SJSA1 (cell line): ENCODE measurements around the gene ITGB5. TPM values are rescaled to one million over a fixed set of nuclear protein-coding genes. Genes with fewer than 3 reads are reported as not detected.
A peak's percentile ranks its signal among the peaks of the same experiment; 100 is the strongest.

Experiments used
- DNase-seq, 2 experiments: peaks; one replicate each; pipeline ENCODE4 v3.0.0-alpha.2; 2015 to 2020; ENCODE audit warnings: low spot score in 2 of 2, low read depth in 1 of 2
- H3K27ac ChIP-seq: fragments of 250-450 bp; sonication (Bioruptor Pico); 2 replicates; pipeline ENCODE4 v1.5.1; 2020; ENCODE audit warnings: mild to moderate bottlenecking, moderate library complexity
- H3K27me3 ChIP-seq: fragments of 250-450 bp; sonication (Bioruptor Pico); replicated peaks from 2 replicates; pipeline ENCODE4 v1.5.1; 2020; ENCODE audit warnings: mild to moderate bottlenecking, moderate library complexity
- H3K36me3 ChIP-seq: fragments of 250-450 bp; sonication (Bioruptor Pico); 2 replicates; pipeline ENCODE4 v1.5.1; 2020; ENCODE audit warnings: mild to moderate bottlenecking
- H3K4me1 ChIP-seq: fragments of 250-450 bp; sonication (Bioruptor Pico); replicated peaks from 2 replicates; pipeline ENCODE4 v1.6.1; 2021; ENCODE audit warnings: mild to moderate bottlenecking
- H3K4me3 ChIP-seq: fragments of 250-450 bp; sonication (Bioruptor Pico); 2 replicates; pipeline ENCODE4 v1.5.1; 2020; ENCODE audit warnings: mild to moderate bottlenecking
- H3K9me3 ChIP-seq: fragments of 250-450 bp; sonication (Bioruptor Pico); replicated peaks from 2 replicates; pipeline ENCODE4 v1.5.1; 2020; ENCODE audit warnings: mild to moderate bottlenecking
- total RNA-seq: library from RNA; depleted of rRNA; stranded (reverse); fragments of >200 nt; shearing (Covaris generic); gene quantifications from 2 replicates; pipeline ENCODE4 v1.2.3, GENCODE V29; 2014

The ITGB5 gene
- total RNA-seq, 1 experiment from 2014 or later, result 84.6 TPM

- Histone ChIP-seq H3K36me3 (no peaks in the 10 kb centered on the region; the same call in 1 of the 2 replicates), H3K27ac (no peak overlapping the region), H3K9me3 (no peaks in the 10 kb centered on the region), H3K4me3 (no peak overlapping the region), H3K27me3 (no peaks in the 10 kb centered on the region), H3K4me1 (peaks cover 39% of the 10 kb centered on the region)
- DNase-seq, result no peak
Observed at GRCh38 chr3:124861041-124861440, 26.1 kb downstream of the ITGB5 start.

DNA sequence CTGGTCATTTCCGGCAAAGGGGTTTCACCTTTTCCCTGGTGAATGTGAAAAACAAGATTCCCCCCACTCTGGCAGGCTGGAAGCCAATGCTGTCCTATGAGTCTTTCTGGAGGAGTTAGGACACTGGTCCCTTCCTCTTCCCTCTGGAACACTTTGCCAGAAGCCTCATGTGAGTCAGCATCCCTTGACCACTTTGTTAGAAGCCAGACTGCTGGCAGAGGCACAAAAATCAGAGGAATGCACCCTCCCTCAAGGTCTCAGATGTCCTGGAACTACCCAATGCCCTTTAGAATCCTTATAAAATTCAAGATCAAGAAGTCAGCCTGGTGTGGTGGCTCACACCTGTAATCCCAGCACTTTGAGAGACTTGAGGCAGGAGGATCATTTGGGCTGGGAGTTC is 26.6 kb downstream of the ITGB5 start:
- H3K4me3 ChIP-seq, result no peak overlapping the region
- DNase-seq, result peak; percentile 84 to 88
- H3K27me3 ChIP-seq, result no peaks in the 10 kb centered on the region
- no peaks in the 10 kb centered on the region; the same call in 1 of the 2 replicates for H3K36me3 ChIP-seq
- peaks cover 39% of the 10 kb centered on the region for H3K4me1 ChIP-seq
- no peaks in the 10 kb centered on the region for H3K9me3 ChIP-seq
- 0 out of 2 replicates have a peak overlapping the region, but pooled peaks have one; percentile 2 for H3K27ac ChIP-seq

DNA sequence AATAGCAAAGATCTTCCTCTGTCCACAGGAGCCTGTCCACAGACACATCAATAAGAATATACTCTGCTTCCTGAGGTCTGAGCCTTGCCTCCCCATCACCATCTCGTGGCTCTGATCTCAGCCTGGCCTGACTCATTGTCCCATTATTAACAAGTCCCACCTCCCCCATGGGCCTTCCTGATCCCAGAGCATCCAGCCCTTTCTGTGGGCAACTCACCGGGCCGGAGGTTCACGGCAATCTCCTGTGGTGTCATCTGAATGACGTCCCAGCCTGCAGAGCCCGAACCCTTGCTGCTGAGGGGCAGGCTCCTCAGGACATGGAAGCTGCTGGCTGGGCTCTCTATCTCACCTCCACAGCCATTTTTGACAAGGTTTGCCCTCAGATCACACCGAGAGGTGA is 28.1 kb downstream of the ITGB5 start:
- H3K36me3 ChIP-seq, result peaks cover 2% of the 10 kb centered on the region; the same call in 1 of the 2 replicates
- H3K9me3 ChIP-seq, result no peaks in the 10 kb centered on the region
- peak overlapping the region; percentile 38; the same call in 1 of the 2 replicates for H3K27ac ChIP-seq
- no peaks in the 10 kb centered on the region for H3K27me3 ChIP-seq
- DNase-seq, result peak; percentile 51 to 73
- H3K4me3 ChIP-seq, result no peak overlapping the region
- H3K4me1 ChIP-seq, result peaks cover 41% of the 10 kb centered on the region

DNA sequence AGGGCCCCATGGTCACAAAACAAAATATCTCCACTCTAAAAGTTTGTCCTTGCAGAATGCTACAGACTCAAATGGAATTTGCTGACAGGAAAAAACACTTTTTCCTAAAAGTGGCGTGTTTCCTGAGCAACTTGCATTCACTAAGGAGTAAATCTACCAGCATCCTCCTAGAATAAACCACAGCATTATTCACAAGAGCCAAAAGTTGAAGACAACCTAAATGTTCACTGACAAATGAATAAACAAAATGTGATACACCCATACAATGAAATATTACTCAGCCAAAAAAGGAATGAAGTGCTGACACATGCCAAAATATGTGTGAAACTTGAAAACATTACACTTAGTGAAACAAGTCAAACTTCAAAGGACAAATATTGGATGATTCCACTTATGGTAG is 28.9 kb downstream of the ITGB5 start:
- Histone ChIP-seq H3K27me3 (no peaks in the 10 kb centered on the region), H3K9me3 (no peaks in the 10 kb centered on the region), H3K4me1 (peaks cover 42% of the 10 kb centered on the region), H3K27ac (peak overlapping the region; percentile 38), H3K4me3 (no peak overlapping the region), H3K36me3 (peaks cover 2% of the 10 kb centered on the region; the same call in 1 of the 2 replicates)
- DNase-seq, result peak in 1 of 2 experiments; percentile 58

GRCh38 chr3:124856677-124857076 is 30.5 kb downstream of the ITGB5 start:
- Histone ChIP-seq H3K4me3 (no peak overlapping the region), H3K27me3 (no peaks in the 10 kb centered on the region)
- DNase-seq, result no peak

GRCh38 chr3:124854009-124854408 is 33.2 kb downstream of the ITGB5 start:
- DNase-seq, result no peak
- H3K27me3 ChIP-seq, result no peaks in the 10 kb centered on the region
- peaks cover 2% of the 10 kb centered on the region; the same call in 1 of the 2 replicates for H3K36me3 ChIP-seq
- peaks cover 29% of the 10 kb centered on the region for H3K4me1 ChIP-seq
- H3K9me3 ChIP-seq, result no peaks in the 10 kb centered on the region
- H3K4me3 ChIP-seq, result no peak overlapping the region
- H3K27ac ChIP-seq, result no peak overlapping the region

More at GRCh38 chr3:124856677-124857076, 30.5 kb downstream of the ITGB5 start:
- no peak overlapping the region for H3K27ac ChIP-seq
- H3K36me3 ChIP-seq, result peaks cover 2% of the 10 kb centered on the region; the same call in 1 of the 2 replicates
- peaks cover 42% of the 10 kb centered on the region for H3K4me1 ChIP-seq
- no peaks in the 10 kb centered on the region for H3K9me3 ChIP-seq

GRCh38 chr3:124853446-124853845 is 33.7 kb downstream of the ITGB5 start:
- Histone ChIP-seq H3K9me3 (no peaks in the 10 kb centered on the region), H3K27ac (no peak overlapping the region), H3K4me3 (no peak overlapping the region), H3K27me3 (no peaks in the 10 kb centered on the region), H3K4me1 (peaks cover 23% of the 10 kb centered on the region), H3K36me3 (peaks cover 2% of the 10 kb centered on the region; the same call in 1 of the 2 replicates)
- no peak for DNase-seq

- Histone ChIP-seq H3K27ac (no peak overlapping the region), H3K4me1 (peaks cover 12% of the 10 kb centered on the region), H3K27me3 (no peaks in the 10 kb centered on the region), H3K4me3 (no peak overlapping the region), H3K9me3 (no peaks in the 10 kb centered on the region), H3K36me3 (0 out of 2 replicates have a peak, but pooled peaks cover 2% of the 10 kb centered on the region)
- no peak for DNase-seq
Observed at GRCh38 chr3:124851905-124852304, 35.3 kb downstream of the ITGB5 start.

GRCh38 chr3:124851136-124851535 is 36.0 kb downstream of the ITGB5 start:
- no peaks in the 10 kb centered on the region for H3K9me3 ChIP-seq
- 0 out of 2 replicates have a peak, but pooled peaks cover 4% of the 10 kb centered on the region for H3K36me3 ChIP-seq
- DNase-seq, result no peak
- H3K27ac ChIP-seq, result no peak overlapping the region
- no peaks in the 10 kb centered on the region for H3K27me3 ChIP-seq
- H3K4me3 ChIP-seq, result no peak overlapping the region
- peaks cover 12% of the 10 kb centered on the region for H3K4me1 ChIP-seq

DNA sequence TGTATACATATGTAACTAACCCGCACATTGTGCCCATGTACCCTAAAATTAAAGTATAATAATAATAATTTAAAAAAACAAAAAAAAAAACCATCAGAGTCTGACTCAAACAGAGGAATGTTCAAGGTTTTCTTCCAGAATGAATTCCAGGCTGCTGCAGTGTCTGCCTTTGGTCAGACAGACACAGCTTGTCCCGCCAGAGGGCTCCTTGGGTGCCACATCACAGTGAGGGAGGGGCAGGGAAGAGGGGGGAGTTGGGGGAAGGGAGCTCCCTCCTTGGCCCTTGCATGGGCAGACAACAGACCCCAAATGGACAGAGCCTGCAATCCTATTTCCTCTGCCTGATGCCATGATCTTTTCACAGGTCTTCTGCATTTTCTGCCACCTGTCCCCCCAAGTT is 36.5 kb downstream of the ITGB5 start:
- Histone ChIP-seq H3K4me3 (no peak overlapping the region), H3K36me3 (0 out of 2 replicates have a peak, but pooled peaks cover 4% of the 10 kb centered on the region), H3K9me3 (no peaks in the 10 kb centered on the region), H3K27ac (no peak overlapping the region), H3K27me3 (no peaks in the 10 kb centered on the region), H3K4me1 (peaks cover 17% of the 10 kb centered on the region)
- no peak for DNase-seq

DNA sequence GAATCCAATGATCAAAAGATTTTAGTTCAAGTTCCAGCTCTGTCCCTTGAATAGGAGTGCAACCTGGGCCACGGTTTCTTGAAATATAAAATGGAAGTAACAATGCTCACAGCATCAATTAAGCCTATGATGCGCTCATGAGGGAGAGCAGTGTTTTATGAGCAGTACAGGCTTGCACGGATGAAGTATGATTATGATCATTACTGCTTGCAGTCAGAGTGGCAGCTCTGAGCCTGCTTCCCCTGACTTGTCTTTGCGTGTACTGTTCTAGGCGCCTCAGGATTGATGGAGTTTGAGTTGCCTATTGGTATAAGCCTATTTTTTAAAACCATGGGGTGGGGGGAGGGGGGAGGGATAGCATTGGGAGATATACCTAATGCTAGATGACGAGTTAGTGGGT is 37.0 kb downstream of the ITGB5 start:
- DNase-seq, result no peak
- Histone ChIP-seq H3K27me3 (no peaks in the 10 kb centered on the region), H3K4me1 (peaks cover 21% of the 10 kb centered on the region), H3K4me3 (no peak overlapping the region), H3K9me3 (no peaks in the 10 kb centered on the region), H3K27ac (no peak overlapping the region), H3K36me3 (0 out of 2 replicates have a peak, but pooled peaks cover 4% of the 10 kb centered on the region)

DNA sequence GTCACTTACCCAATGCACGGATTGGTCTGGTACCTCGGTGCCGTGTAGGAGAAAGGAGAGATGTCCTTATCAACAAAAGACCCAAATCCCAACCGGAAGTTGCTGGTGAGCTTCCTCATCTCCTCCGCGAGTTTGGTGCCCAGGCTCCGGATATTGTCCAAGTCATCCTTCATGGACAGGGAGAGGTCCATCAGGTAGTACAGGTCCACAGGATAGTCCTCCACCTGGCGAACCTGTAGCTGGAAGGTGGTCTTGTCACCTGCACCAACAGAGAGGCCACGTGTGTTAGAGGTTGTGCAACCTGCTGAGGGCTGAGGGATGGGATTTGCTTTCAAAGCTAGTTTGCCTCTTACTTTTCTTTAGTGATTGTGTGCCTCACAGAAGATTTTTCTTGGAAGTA is 38.9 kb downstream of the ITGB5 start:
- H3K36me3 ChIP-seq, result peaks cover 7% of the 10 kb centered on the region
- H3K4me1 ChIP-seq, result peaks cover 25% of the 10 kb centered on the region
- H3K27me3 ChIP-seq, result no peaks in the 10 kb centered on the region
- H3K4me3 ChIP-seq, result no peak overlapping the region
- H3K9me3 ChIP-seq, result no peaks in the 10 kb centered on the region
- no peak overlapping the region for H3K27ac ChIP-seq
- no peak for DNase-seq

GRCh38 chr3:124847863-124848262 is 39.3 kb downstream of the ITGB5 start:
- Histone ChIP-seq H3K9me3 (no peaks in the 10 kb centered on the region), H3K4me3 (no peak overlapping the region), H3K36me3 (peaks cover 9% of the 10 kb centered on the region), H3K27me3 (no peaks in the 10 kb centered on the region), H3K27ac (no peak overlapping the region), H3K4me1 (peaks cover 25% of the 10 kb centered on the region)
- DNase-seq, result no peak

- no peak overlapping the region for H3K27ac ChIP-seq
- DNase-seq, result no peak
- H3K27me3 ChIP-seq, result no peaks in the 10 kb centered on the region
- peaks cover 25% of the 10 kb centered on the region for H3K4me1 ChIP-seq
- H3K36me3 ChIP-seq, result peaks cover 11% of the 10 kb centered on the region
- no peak overlapping the region for H3K4me3 ChIP-seq
- H3K9me3 ChIP-seq, result no peaks in the 10 kb centered on the region
Observed at GRCh38 chr3:124847051-124847450, 40.1 kb downstream of the ITGB5 start.

GRCh38 chr3:124846189-124846588 is 41.0 kb downstream of the ITGB5 start:
- Histone ChIP-seq H3K4me3 (no peak overlapping the region), H3K27me3 (no peaks in the 10 kb centered on the region), H3K9me3 (no peaks in the 10 kb centered on the region), H3K36me3 (peaks cover 14% of the 10 kb centered on the region), H3K27ac (no peak overlapping the region), H3K4me1 (peaks cover 25% of the 10 kb centered on the region)
- DNase-seq, result no peak
